ENCODE results near the gene IKBKG.
"Not testable (repeated sequence)": the region's sequence is repeated elsewhere in the genome, so short reads cannot be mapped to it uniquely, and the experiment has no call there.

IKBKG gene

GRCh38 chrX:154607976-154608375 lies 60.6 kb downstream of the IKBKG start:
- DNase-seq = not testable (repeated sequence)

GRCh38 chrX:154608823-154609222 lies 61.4 kb downstream of the IKBKG start:
- not testable (repeated sequence) for DNase-seq

GRCh38 chrX:154611146-154611545 lies 63.7 kb downstream of the IKBKG start:
- not testable (repeated sequence) for DNase-seq

- DNase-seq = not testable (repeated sequence)
Measured at GRCh38 chrX:154613586-154613985, 66.2 kb downstream of the IKBKG start.
